Small intestine (tissue), 7 donors: ENCODE measurements around the gene GZF1. TPM values are rescaled to one million over a fixed set of nuclear protein-coding genes. Genes with fewer than 3 reads are reported as not detected.
A peak's percentile ranks its signal among the peaks of the same experiment; 100 is the strongest.

ENCODE experiments used
- DNase-seq, 2 donors: peaks; one replicate each; pipeline versions ENCODE4 v3.0.0 to v3.0.0-alpha.2; 2013
- FAIRE-seq: peaks from 2 replicates; lab custom pipeline; 2012; peaks lifted over from hg19 to GRCh38; lab: Jason Lieb, UNC
- H3K27ac ChIP-seq, 3 donors: one replicate each; pipeline ENCODE4 v1.5.1; 2013; ENCODE audit warnings: low read length in 2 of 3, mild to moderate bottlenecking in 2 of 3, control low read depth in 1 of 3, inconsistent platforms in 1 of 3, low read depth in 1 of 3, moderate library complexity in 1 of 3
- H3K27me3 ChIP-seq, 3 donors: one replicate each; pipeline ENCODE4 v1.6.1; 2013; ENCODE audit warnings: low read length in 3 of 3, inconsistent platforms in 1 of 3; ENCODE audit not compliant: control insufficient read depth in 3 of 3, insufficient read depth in 3 of 3
- H3K36me3 ChIP-seq, 3 donors: one replicate each; pipeline ENCODE4 v1.6.1; 2013; ENCODE audit warnings: low read length in 3 of 3, inconsistent platforms in 1 of 3, low read depth in 1 of 3, mild to moderate bottlenecking in 1 of 3, moderate library complexity in 1 of 3; ENCODE audit not compliant: control insufficient read depth in 3 of 3, insufficient read depth in 2 of 3
- H3K4me1 ChIP-seq, 3 donors: one replicate each; pipeline ENCODE4 v1.6.1; 2013; ENCODE audit warnings: low read length in 2 of 3, inconsistent platforms in 1 of 3, low read depth in 1 of 3, mild to moderate bottlenecking in 1 of 3, moderate library complexity in 1 of 3; ENCODE audit not compliant: control insufficient read depth in 3 of 3, insufficient read depth in 2 of 3
- H3K4me3 ChIP-seq, 3 donors: one replicate each; pipeline ENCODE4 v1.5.1; 2013; ENCODE audit warnings: low read length in 3 of 3, control low read depth in 1 of 3, inconsistent platforms in 1 of 3, low read depth in 1 of 3, mild to moderate bottlenecking in 1 of 3, moderate library complexity in 1 of 3
- H3K9me3 ChIP-seq, 2 donors: one replicate each; pipeline ENCODE4 v1.6.1; 2013; ENCODE audit warnings: low read depth in 1 of 2, low read length in 1 of 2; ENCODE audit not compliant: control insufficient read depth in 2 of 2, insufficient read depth in 1 of 2
- WGBS, 3 donors: extraction: QIAGEN DNeasy Blood & Tissue Kit; methylation state at CpG; one replicate each; pipeline ENCODE4 v1.1.7; 2013; 5-methylcytosine and 5-hydroxymethylcytosine counted together
- polyA plus RNA-seq, 4 donors: library from polyadenylated mRNA; stranded (reverse) in 3 of 4; unstranded in 1 of 4; fragments of 200-250 nt in 3 of 4; fragments of 120-200 nt in 1 of 4; gene quantifications; one replicate each; pipeline versions ENCODE4 v1.2.1 to v1.2.3, GENCODE V29; 2013
- donor health status: healthy with polysubstance abuse.
- donor health status: control.
- donor health status: control.
- donor health status: Bipolar disorder and iron deficiency.
- donor health status: healthy.

GZF1 gene
- polyA plus RNA-seq, 4 donors, result 3.2 to 8.3 (median 4.8) TPM

DNA sequence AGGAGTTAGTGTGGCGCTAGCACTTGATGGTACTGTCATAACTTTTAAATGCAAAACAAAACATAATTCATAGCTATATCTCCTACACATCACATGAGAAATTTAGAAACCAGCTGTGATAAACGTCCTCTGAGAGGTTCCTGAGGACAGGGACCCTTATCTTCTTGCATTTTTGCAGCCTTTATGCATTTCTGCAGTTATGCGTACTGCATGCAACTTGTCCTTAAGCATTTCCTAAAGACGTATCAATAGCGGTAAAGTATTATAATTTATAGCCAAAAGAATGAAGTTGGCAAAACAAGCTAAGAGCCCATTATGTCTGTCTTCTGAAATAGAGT, 57.6 kb downstream of the GZF1 start:
- Histone ChIP-seq H3K4me3 (peak overlapping the region in 2 of 3 donors; percentile 81 to 99), H3K27me3 (no peaks in the 10 kb centered on the region), H3K4me1 (peaks cover 0 to 5% (median 4%) of the 10 kb centered on the region in 3 donors), H3K27ac (peak overlapping the region in 1 of 3 donors; percentile 58), H3K36me3 (no peaks in the 10 kb centered on the region), H3K9me3 (no peaks in the 10 kb centered on the region)
- 39 to 54% (median 53%) methylated on average over 5 of the region's 5 CpGs for WGBS, 3 donors
- FAIRE-seq (no peak), DNase-seq (no peak)

DNA sequence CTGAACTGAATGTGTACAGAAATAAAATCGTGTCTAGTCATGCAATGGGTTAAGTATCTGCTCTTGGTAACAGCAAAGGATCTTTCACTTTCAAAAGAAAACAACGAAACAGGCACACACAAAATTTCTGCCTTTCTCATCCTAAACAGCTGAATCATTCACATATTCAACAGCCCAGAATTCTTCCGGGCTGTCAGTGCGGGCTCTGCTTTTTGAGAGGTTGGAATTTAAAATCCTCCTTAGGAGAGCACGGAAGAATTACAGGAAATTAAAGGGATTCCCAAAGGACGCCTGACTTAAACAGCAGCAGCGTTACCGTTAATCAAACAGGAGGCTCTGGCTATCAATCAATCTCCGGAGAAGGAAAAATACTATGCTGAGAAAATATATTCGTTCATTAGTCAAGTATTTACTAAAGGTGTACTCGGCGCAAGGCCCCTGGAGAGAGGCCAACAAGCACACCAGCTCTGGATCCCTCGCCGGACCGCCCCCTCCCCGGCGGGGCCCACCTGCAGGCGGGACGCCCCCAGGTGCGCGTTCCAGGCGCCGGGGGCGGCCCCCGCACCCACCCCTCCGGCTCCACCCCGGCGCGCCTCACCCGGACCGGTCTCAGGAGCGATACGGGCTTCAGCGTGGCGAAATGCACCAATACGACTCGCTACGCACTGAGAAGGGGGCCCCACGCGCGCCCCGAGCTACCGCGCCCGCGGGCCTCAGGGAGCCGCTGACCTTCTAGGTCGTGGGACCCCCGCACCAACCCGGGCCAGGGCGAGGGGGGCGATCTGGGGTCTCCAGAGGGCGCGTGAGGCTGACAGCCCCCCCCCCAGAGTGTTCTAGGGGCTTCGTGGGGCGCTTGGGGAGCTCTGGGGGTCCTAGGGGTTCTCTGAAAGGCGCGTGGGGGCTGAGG, 58.3 kb downstream of the GZF1 start:
- Histone ChIP-seq H3K36me3 (no peaks in the 10 kb centered on the region), H3K27ac (peak overlapping the region; percentile 67 to 92 (median 83)), H3K27me3 (no peaks in the 10 kb centered on the region), H3K4me1 (peaks cover 0 to 5% (median 4%) of the 10 kb centered on the region in 3 donors), H3K4me3 (peak overlapping the region; percentile 81 to 99 (median 92)), H3K9me3 (no peaks in the 10 kb centered on the region)
- FAIRE-seq, result no peak
- WGBS, 3 donors, result 1 to 2% (median 1%) methylated on average over 42 to 58 of the region's 58 CpGs
- peak; percentile 46 to 75 for DNase-seq

DNA sequence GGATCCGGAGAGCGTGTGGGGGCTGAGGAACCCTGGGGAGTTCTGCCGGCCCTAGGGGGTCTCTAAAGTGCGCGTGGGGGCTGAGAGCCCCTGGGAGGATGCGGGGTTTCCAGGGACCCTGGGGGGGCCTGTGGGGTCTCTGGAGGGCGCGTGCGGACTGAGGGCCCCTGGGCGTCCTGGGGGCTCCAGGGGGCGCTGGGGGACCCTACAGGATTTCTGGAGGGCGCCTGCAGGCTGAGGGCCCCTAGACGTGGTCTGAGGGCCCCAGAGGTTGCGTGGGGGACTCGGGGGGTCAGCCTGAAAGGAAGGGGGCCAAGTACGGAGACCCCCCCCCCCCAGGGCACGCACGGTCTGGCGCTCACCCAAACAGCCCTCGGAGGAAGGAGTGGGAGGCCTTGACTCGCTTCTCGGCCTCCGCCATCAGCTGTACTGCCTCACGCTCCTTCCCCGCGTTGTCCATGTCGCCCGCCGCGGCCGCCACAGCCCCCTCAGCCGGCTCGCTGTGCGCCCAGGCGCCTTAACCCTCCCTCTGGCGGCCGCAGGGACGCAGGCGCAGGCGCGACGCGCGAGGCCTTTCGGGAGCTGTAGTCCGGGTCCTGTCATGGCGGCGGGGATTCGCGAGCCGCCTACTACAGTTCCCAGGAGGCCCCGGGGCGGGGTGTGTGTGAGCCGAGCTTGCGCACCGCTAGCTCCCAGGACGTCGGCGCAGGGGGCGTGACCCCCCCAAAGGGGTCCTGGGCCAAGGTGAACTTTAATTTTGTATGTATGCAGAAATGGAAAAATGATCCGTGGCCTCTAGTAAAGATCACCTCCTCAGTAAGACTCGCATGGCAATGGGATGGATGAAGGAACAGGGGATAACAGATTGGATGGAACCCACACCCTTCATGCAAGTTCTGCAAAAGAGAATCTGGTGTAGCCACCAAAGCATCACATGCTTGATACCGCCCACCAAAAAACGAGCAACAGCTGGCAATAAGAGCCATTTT, 59.3 kb downstream of the GZF1 start, which contains the start of gene NAPB:
Gene NAPB, minus strand, starts transcription at position 546 of the 989 bp plus-strand sequence. Its CDS starts 86 bp downstream, at position 460.
- H3K36me3 ChIP-seq, result no peaks in the 10 kb centered on the region
- no peaks in the 10 kb centered on the region for H3K9me3 ChIP-seq
- peak within 1 kb of the TSS; percentile 81 to 99 (median 92) for H3K4me3 ChIP-seq
- 0% methylated on average over 44 to 64 of the region's 64 CpGs for WGBS, 3 donors
- peak; percentile 90 to 96 for DNase-seq
- H3K27me3 ChIP-seq, result no peaks in the 10 kb centered on the region
- FAIRE-seq, result no peak
- peaks cover 0 to 5% (median 4%) of the 10 kb centered on the region in 3 donors for H3K4me1 ChIP-seq
- peak within 1 kb of the TSS; percentile 67 to 92 (median 83) for H3K27ac ChIP-seq

Other genes with a start within 250 kb of the GZF1 start
- gene NXT1, start 11.4 kb upstream of the GZF1 start, polyA plus RNA-seq, result 10 to 100 TPM in 3 of 4 donors, 1 to 10 TPM in 1; 4.9 to 22.2 (median 13.7) TPM
- 10 to 100 TPM in 1 of 4 donors, 1 to 10 TPM in 3; 3.2 to 12.8 (median 7.0) TPM for gene NAPB, start 59.3 kb downstream of the GZF1 start, polyA plus RNA-seq
- not detected for gene CSTL1, start 77.5 kb downstream of the GZF1 start, polyA plus RNA-seq
- gene CST11, start 90.7 kb downstream of the GZF1 start, polyA plus RNA-seq, result not detected
- gene CST8, start 128.9 kb downstream of the GZF1 start, polyA plus RNA-seq, result not detected
- not detected for gene CST9L, start 206.3 kb downstream of the GZF1 start, polyA plus RNA-seq
- not detected for gene CST9, start 243.7 kb downstream of the GZF1 start, polyA plus RNA-seq